HCT116 (cell line): ENCODE results near the gene ZFP92. TPM values are rescaled to one million over a fixed set of nuclear protein-coding genes. Genes with fewer than 3 reads are reported as not detected.

ENCODE experiments used
- ATAC-seq: fragments of 200-7000 bp; cut with Tn5 transposase; 2 replicates; pipeline ENCODE4 v1.9.1; 2020; ENCODE audit warnings: mild to moderate bottlenecking, moderate library complexity
- BruUV-seq: library from RNA; stranded (reverse); fragments of 400-500 nt; replicated peaks from 2 replicates; lab custom pipeline; 2021; lab: Mats Ljungman, UMichigan
- CTCF ChIA-PET: fragments of 300-600 bp; sonication (Branson Sonifier 250); formaldehyde crosslinking; loops from one replicate; lab custom pipeline; 2021; ENCODE audit warnings: antibody characterized with exemption; lab: Charles Lee
- POLR2A ChIA-PET: fragments of 300-600, 350-600 bp; sonication (Branson Sonifier 250); formaldehyde crosslinking; loops from one replicate; lab custom pipeline; 2021; ENCODE audit warnings: antibody characterized with exemption; lab: Charles Lee
- RAD21 ChIA-PET, 2 experiments: fragments of 300-600 bp; sonication (Branson Sonifier 250); formaldehyde crosslinking; loops; one replicate each; lab custom pipeline; 2023; ENCODE audit warnings: low total read pairs in 2 of 2; ENCODE audit not compliant: uncharacterized antibody in 2 of 2, unreplicated experiment in 2 of 2, low non-redundant PET in 1 of 2; lab: Charles Lee
- DNase-seq: peaks from one replicate; pipeline ENCODE4 v3.0.0-alpha.2; 2010; ENCODE audit warnings: low read depth, low spot score
- H2AFZ ChIP-seq: fragments of 200-600 bp; shearing (Covaris generic), sonication (generic); 2 replicates; pipeline ENCODE4 v1.6.1; 2017; ENCODE audit warnings: low read depth, mixed run types, mixed read lengths, antibody characterized with exemption, low read length; ENCODE audit not compliant: poor library complexity, severe bottlenecking
- H3K27ac ChIP-seq: 2 replicates; pipeline ENCODE4 v1.5.1; 2012; ENCODE audit warnings: low read depth, low read length
- H3K27me3 ChIP-seq: fragments of 200-600 bp; sonication (generic); 2 replicates; pipeline ENCODE4 v1.6.1; 2016; ENCODE audit warnings: mixed run types, low read length, mixed read lengths; ENCODE audit not compliant: insufficient read depth
- H3K36me3 ChIP-seq, 2 experiments: fragments of 200-500 bp in 1 of 2; fragments of 200-600 bp in 1 of 2; sonication (Bioruptor generic) in 1 of 2; sonication (generic) in 1 of 2; 2 replicates each; pipeline versions ENCODE4 v1.5.1 to v1.6.1; 2014 to 2016; ENCODE audit warnings: low read length in 2 of 2, inconsistent platforms in 1 of 2, mixed read lengths in 1 of 2, mixed run types in 1 of 2; ENCODE audit not compliant: insufficient read depth in 2 of 2, control insufficient read depth in 1 of 2
- H3K4me1 ChIP-seq, 2 experiments: fragments of 200-600 bp in 1 of 2; sonication (generic) in 1 of 2; 2 replicates each; pipeline versions ENCODE4 v1.5.1 to v1.6.1; 2012 to 2017; ENCODE audit warnings: low read length in 2 of 2, inconsistent platforms in 1 of 2, mild to moderate bottlenecking in 1 of 2, mixed read lengths in 1 of 2, mixed run types in 1 of 2, moderate library complexity in 1 of 2; ENCODE audit not compliant: insufficient read depth in 2 of 2, control insufficient read depth in 1 of 2
- H3K4me2 ChIP-seq: fragments of 200-600 bp; sonication (generic); 2 replicates; pipeline ENCODE4 v1.6.1; 2017; ENCODE audit warnings: mixed run types, low read length, mixed read lengths
- H3K4me3 ChIP-seq, 2 experiments: fragments of 200-600 bp in 1 of 2; sonication (generic) in 1 of 2; replicated peaks in 1 of 2; 2 replicates each; pipeline ENCODE4 v1.5.1; 2011 to 2016; ENCODE audit warnings: low read length in 2 of 2, control low read depth in 1 of 2, low read depth in 1 of 2, mild to moderate bottlenecking in 1 of 2, mixed read lengths in 1 of 2, mixed run types in 1 of 2
- H3K79me2 ChIP-seq: fragments of 200-600 bp; sonication (generic); 2 replicates; pipeline ENCODE4 v1.6.1; 2017; ENCODE audit warnings: mild to moderate bottlenecking, mixed run types, low read length, moderate library complexity, mixed read lengths; ENCODE audit not compliant: insufficient read depth
- H3K9ac ChIP-seq: fragments of 200-600 bp; sonication (generic); 2 replicates; pipeline ENCODE4 v1.6.1; 2016; ENCODE audit warnings: low read length, mixed read lengths
- H3K9me2 ChIP-seq: fragments of 200-600 bp; sonication (generic), shearing (Covaris generic); 2 replicates; pipeline ENCODE4 v1.6.1; 2017; ENCODE audit warnings: mixed run types, mild to moderate bottlenecking, moderate library complexity; ENCODE audit not compliant: insufficient read depth
- H3K9me3 ChIP-seq, 2 experiments: fragments of 200-500 bp in 1 of 2; fragments of 200-600 bp in 1 of 2; sonication (Bioruptor generic) in 1 of 2; sonication (generic) in 1 of 2; 2 replicates each; pipeline ENCODE4 v1.6.1; 2014 to 2017; ENCODE audit warnings: low read length in 2 of 2, mixed read lengths in 2 of 2, inconsistent platforms in 1 of 2, low read depth in 1 of 2, mild to moderate bottlenecking in 1 of 2, mixed run types in 1 of 2, moderate library complexity in 1 of 2; ENCODE audit not compliant: control insufficient read depth in 1 of 2, insufficient read depth in 1 of 2
- H4K20me1 ChIP-seq: fragments of 200-600 bp; sonication (generic), shearing (Covaris generic); 2 replicates; pipeline ENCODE4 v1.6.1; 2017; ENCODE audit warnings: mixed run types, mild to moderate bottlenecking, moderate library complexity; ENCODE audit not compliant: insufficient read depth
- CBX3 ChIP-seq: IDR thresholded peaks from 2 replicates; pipeline ENCODE4 v1.6.1; 2012; ENCODE audit warnings: low read depth
- CEBPB ChIP-seq: IDR thresholded peaks from 2 replicates; pipeline ENCODE4 v1.6.1; 2012; ENCODE audit warnings: low read depth
- EGR1 ChIP-seq: IDR thresholded peaks from 2 replicates; pipeline ENCODE4 v1.6.1; 2012; ENCODE audit warnings: low read depth
- ELF1 ChIP-seq: IDR thresholded peaks from 2 replicates; pipeline ENCODE4 v1.6.1; 2012; ENCODE audit warnings: low read depth, borderline replicate concordance
- EZH2phosphoT487 ChIP-seq: fragments of 200-600 bp; IDR thresholded peaks from 2 replicates; pipeline ENCODE4 v1.6.1; 2018; ENCODE audit warnings: antibody characterized with exemption, borderline replicate concordance
- FOSL1 ChIP-seq: IDR thresholded peaks from 2 replicates; pipeline ENCODE4 v1.6.1; 2012; ENCODE audit warnings: low read depth
- JUND ChIP-seq: IDR thresholded peaks from 2 replicates; pipeline ENCODE4 v1.6.1; 2012
- POLR2A ChIP-seq: IDR thresholded peaks from 2 replicates; pipeline ENCODE4 v1.7.0; 2011; ENCODE audit warnings: borderline replicate concordance; ENCODE audit not compliant: insufficient read depth, insufficient read length; ENCODE audit errors: extremely low read depth
- POLR2AphosphoS5 ChIP-seq: IDR thresholded peaks from 2 replicates; pipeline ENCODE4 v1.6.1; 2011; ENCODE audit warnings: mild to moderate bottlenecking, low read depth, low read length, moderate library complexity
- RAD21 ChIP-seq: IDR thresholded peaks from 2 replicates; pipeline ENCODE4 v1.6.1; 2012; ENCODE audit warnings: low read depth, mild to moderate bottlenecking
- SIN3A ChIP-seq: IDR thresholded peaks from 2 replicates; pipeline ENCODE4 v1.6.1; 2012; ENCODE audit warnings: low read depth
- SRF ChIP-seq: IDR thresholded peaks from 2 replicates; pipeline ENCODE4 v1.6.1; 2012; ENCODE audit warnings: low read depth
- TCF7L2 ChIP-seq: IDR thresholded peaks from 2 replicates; pipeline ENCODE4 v1.7.0; 2011; ENCODE audit warnings: borderline replicate concordance, inconsistent platforms; ENCODE audit not compliant: insufficient read depth, insufficient read length; ENCODE audit errors: extremely low read depth
- YY1 ChIP-seq: IDR thresholded peaks from 2 replicates; pipeline ENCODE4 v1.6.1; 2011; ENCODE audit warnings: low read length, low read depth, moderate library complexity, mild to moderate bottlenecking; ENCODE audit not compliant: insufficient replicate concordance; ENCODE audit errors: extremely low read depth
- ZFX ChIP-seq: fragments of 450-650 bp; IDR thresholded peaks from 2 replicates; pipeline ENCODE4 v1.6.1; 2017
- ZNF274 ChIP-seq: fragments of 200-500 bp; sonication (Bioruptor generic); IDR thresholded peaks from 2 replicates; pipeline ENCODE4 v1.6.1; 2014; ENCODE audit warnings: mild to moderate bottlenecking, low read depth, low read length, inconsistent platforms
- intact Hi-C: fragments of 100-400 bp; cut with micrococcal nuclease; formaldehyde crosslinking; loops from 2 replicates; pipeline ENCODE4 v1.10.0; 2022
- total RNA-seq: library from RNA; stranded (reverse); gene quantifications from one replicate; pipeline ENCODE4 v1.2.1, GENCODE V29; 2021; ENCODE audit not compliant: unreplicated experiment
- TF ChIP-seq, protein P1 (sequence below): IDR thresholded peaks from 2 replicates; pipeline ENCODE4 v1.6.1; 2012
- TF ChIP-seq, protein P2 (sequence below): IDR thresholded peaks from 2 replicates; pipeline ENCODE4 v1.6.1; 2012; ENCODE audit warnings: low read depth
- TF ChIP-seq, protein P3 (sequence below), 3 experiments: fragments of 200-600 bp in 1 of 3; sonication (generic) in 1 of 3; IDR thresholded peaks in 2 of 3; conservative IDR thresholded peaks in 1 of 3; 2 replicates each; pipeline ENCODE4 v1.5.1; 2012 to 2017; ENCODE audit warnings: low read depth in 2 of 3, low read length in 2 of 3, antibody characterized with exemption in 1 of 3, borderline replicate concordance in 1 of 3, control low read depth in 1 of 3, mild to moderate bottlenecking in 1 of 3, mixed read lengths in 1 of 3, mixed run types in 1 of 3, moderate library complexity in 1 of 3; ENCODE audit not compliant: insufficient read depth in 1 of 3

The ZFP92 gene
- total RNA-seq, 1 experiment from 2014 or later, result not detected

DNA sequence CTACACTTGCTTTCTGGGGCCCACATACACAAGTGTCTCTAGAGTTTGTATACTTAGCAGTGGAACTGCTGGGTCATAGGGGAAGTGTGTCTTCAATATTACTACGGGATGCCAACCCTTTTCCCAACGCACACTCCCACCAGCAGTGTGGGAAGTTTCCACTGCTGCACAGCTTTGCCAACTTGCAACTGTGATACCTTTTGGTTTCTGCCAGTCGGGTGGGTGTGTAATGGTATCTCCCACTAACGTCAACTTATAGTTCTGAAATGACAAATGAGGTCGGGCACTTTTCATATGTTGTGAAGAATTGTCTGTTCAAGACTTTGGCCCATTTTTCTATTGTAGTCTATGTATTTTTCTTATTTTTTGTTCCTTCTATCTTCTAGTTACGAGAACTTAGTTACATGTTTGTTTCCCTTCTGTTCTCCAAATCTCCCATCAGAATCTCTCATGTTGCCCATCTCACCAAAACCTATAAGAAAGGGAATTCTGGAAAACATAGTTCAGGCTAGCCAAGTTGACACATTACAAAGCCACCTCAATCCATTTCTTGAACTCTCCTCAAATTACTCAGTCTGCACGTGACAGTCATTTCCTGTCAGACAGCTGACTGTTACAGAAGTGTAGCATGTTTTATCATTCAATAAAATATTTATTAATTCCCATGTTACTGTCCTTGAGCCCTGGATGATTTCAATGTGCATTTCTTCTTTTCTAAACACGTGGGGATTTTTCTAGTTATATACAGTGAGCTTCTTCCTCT is 40.8 kb upstream of the ZFP92 start:
- Histone ChIP-seq H3K27me3 (0 out of 2 replicates have a peak, but pooled peaks cover 2% of the 10 kb centered on the region), H3K4me2 (no peak overlapping the region), H3K27ac (no peak overlapping the region), H4K20me1 (no peaks in the 10 kb centered on the region), H3K4me1 (no peaks in the 10 kb centered on the region), H3K79me2 (no peaks in the 10 kb centered on the region), H3K9me3 (no peaks in the 10 kb centered on the region), H3K9me2 (no peaks in the 10 kb centered on the region), H2AFZ (no peak overlapping the region), H3K9ac (no peak overlapping the region), H3K4me3 (no peak overlapping the region), H3K36me3 (no peaks in the 10 kb centered on the region)
- CTCF ChIA-PET, result no interaction called here
- POLR2A ChIA-PET, result no interaction called here
- TF ChIP-seq, protein P1, sequence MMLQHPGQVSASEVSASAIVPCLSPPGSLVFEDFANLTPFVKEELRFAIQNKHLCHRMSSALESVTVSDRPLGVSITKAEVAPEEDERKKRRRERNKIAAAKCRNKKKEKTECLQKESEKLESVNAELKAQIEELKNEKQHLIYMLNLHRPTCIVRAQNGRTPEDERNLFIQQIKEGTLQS, result no peak
- TF ChIP-seq ZFX (no peak), CEBPB (no peak), SRF (no peak), POLR2A (no peak), EZH2phosphoT487 (no peak), SIN3A (no peak), EGR1 (no peak), CBX3 (no peak), ZNF274 (no peak), FOSL1 (no peak), ELF1 (no peak), TCF7L2 (no peak), JUND (no peak), RAD21 (no peak), POLR2AphosphoS5 (no peak), YY1 (no peak)
- TF ChIP-seq, protein P2, sequence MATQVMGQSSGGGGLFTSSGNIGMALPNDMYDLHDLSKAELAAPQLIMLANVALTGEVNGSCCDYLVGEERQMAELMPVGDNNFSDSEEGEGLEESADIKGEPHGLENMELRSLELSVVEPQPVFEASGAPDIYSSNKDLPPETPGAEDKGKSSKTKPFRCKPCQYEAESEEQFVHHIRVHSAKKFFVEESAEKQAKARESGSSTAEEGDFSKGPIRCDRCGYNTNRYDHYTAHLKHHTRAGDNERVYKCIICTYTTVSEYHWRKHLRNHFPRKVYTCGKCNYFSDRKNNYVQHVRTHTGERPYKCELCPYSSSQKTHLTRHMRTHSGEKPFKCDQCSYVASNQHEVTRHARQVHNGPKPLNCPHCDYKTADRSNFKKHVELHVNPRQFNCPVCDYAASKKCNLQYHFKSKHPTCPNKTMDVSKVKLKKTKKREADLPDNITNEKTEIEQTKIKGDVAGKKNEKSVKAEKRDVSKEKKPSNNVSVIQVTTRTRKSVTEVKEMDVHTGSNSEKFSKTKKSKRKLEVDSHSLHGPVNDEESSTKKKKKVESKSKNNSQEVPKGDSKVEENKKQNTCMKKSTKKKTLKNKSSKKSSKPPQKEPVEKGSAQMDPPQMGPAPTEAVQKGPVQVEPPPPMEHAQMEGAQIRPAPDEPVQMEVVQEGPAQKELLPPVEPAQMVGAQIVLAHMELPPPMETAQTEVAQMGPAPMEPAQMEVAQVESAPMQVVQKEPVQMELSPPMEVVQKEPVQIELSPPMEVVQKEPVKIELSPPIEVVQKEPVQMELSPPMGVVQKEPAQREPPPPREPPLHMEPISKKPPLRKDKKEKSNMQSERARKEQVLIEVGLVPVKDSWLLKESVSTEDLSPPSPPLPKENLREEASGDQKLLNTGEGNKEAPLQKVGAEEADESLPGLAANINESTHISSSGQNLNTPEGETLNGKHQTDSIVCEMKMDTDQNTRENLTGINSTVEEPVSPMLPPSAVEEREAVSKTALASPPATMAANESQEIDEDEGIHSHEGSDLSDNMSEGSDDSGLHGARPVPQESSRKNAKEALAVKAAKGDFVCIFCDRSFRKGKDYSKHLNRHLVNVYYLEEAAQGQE, result no peak
- TF ChIP-seq, protein P3, sequence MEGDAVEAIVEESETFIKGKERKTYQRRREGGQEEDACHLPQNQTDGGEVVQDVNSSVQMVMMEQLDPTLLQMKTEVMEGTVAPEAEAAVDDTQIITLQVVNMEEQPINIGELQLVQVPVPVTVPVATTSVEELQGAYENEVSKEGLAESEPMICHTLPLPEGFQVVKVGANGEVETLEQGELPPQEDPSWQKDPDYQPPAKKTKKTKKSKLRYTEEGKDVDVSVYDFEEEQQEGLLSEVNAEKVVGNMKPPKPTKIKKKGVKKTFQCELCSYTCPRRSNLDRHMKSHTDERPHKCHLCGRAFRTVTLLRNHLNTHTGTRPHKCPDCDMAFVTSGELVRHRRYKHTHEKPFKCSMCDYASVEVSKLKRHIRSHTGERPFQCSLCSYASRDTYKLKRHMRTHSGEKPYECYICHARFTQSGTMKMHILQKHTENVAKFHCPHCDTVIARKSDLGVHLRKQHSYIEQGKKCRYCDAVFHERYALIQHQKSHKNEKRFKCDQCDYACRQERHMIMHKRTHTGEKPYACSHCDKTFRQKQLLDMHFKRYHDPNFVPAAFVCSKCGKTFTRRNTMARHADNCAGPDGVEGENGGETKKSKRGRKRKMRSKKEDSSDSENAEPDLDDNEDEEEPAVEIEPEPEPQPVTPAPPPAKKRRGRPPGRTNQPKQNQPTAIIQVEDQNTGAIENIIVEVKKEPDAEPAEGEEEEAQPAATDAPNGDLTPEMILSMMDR (IDR thresholded peaks at IDR 0.05 in 2 of 3, conservative IDR thresholded peaks at IDR 0.05 in 1 of 3; ENCODE audit: borderline replicate concordance in 1 of 3, insufficient read depth in 1 of 3, low read depth in 2 of 3, low read length in 2 of 3), result no peak
- intact Hi-C loops, result no loop called here
- DNase-seq (no peak), ATAC-seq (no peak)
- RAD21 ChIA-PET, result no interaction called here
- BruUV-seq, result no TSS peak
